Stimulated activated naive CD4-positive, alpha-beta T cell (primary cell): Measurements from ENCODE around the gene DNPH1.

Source experiments
- DNase-seq, 6 experiments: peaks; one replicate each; lab custom pipeline; 2025; lab: John Stamatoyannopoulos, UW

DNPH1 gene

DNA sequence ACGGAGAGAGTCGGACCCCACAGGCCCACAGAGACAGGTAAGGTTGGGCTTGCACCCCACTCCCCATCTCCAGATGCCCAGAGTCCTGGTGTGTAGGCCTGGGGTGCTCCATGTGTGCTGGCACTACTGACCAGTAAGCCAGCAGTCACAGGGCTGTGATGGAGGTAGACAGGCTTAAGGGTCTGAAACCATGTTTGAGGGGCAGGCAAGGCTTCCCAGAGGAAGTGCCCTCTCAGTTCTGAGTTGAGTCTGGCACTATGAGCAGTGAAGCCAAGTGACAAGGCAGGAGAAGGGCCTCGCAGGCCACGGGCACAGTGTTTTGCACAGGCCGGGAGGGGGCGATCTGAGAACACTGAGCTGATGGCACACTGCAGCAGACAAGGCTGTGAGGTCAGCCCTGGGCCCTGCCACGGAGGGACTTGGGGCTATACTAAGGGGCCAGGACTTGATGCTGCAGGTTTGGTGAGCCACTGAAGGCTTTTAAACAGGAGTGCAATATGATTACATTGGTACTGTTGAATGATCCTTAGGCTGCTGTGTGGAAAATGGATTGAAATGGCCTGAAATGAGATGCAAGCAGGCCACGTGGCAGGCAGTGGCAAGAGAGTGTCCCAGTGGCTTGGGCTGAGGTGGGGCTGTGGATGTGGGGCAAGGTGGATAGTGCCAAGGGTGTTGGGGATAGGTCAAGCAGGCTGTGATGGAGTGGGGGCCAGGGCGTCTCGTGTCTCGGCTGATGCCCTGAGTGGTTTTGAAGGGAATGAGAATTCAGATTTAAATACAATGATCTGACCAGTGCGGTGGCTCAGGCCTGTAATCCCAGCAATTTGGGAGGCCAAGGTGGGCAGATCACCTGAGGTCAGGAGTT lies 34.3 kb upstream of the DNPH1 start:
- peak; percentile 45 to 67 (median 58) for DNase-seq

DNA sequence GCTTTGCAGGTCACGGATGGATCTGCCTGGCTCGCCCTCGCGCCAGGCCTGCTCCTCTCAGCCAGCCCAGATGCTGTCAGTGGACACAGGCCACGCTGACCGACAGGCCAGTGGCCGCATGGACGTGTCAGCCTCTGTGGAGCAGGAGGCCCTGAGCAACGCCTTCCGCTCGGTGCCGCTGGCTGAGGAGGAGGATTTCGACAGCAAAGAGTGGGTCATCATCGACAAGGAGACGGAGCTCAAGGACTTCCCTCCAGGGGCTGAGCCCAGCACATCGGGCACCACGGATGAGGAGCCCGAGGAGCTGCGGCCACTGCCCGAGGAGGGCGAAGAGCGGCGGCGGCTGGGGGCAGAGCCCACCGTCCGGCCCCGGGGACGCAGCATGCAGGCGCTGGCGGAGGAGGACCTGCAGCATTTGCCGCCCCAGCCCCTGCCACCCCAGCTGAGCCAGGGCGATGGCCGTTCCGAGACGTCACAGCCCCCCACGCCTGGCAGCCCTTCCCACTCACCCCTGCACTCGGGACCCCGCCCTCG lies 33.6 kb upstream of the DNPH1 start:
- no peak for DNase-seq

DNA sequence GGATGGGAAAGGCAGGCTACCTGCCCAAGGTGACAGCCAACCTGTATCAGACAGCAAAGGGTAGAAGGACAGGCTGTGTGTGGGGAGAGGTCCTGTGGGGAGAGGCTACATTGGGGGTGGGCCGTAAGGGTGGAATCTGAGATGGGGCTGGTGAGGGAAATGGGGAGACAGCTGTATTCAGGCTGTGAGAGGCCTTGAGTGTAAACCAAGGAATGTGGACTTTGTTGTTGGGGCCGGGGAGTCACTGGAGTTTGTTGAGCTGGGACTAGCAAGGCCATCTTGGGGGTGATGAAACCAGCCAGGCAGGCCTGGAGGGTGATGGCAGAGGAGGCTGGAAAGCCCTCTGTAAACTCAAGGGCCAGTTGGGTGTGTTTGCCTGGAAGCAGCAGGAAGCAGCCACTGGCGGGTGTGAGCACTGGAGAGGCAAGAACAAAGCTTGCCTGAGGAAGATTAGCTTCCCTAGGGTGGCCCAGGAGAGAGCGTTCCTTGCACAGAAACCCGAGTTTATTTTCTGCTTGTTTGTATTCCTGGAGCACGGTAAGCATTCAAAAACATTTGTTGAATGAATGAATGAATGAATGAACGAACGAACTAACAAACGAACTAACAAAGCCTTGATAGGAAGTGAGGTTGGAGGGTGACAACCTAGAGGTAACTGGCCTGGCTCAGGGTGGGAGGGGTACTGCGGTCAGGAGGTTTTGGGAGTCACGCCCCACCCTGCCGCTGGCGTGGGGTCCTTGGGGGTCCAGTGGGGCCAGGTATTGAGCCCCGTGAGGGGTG lies 32.9 kb upstream of the DNPH1 start:
- DNase-seq = no peak

DNA sequence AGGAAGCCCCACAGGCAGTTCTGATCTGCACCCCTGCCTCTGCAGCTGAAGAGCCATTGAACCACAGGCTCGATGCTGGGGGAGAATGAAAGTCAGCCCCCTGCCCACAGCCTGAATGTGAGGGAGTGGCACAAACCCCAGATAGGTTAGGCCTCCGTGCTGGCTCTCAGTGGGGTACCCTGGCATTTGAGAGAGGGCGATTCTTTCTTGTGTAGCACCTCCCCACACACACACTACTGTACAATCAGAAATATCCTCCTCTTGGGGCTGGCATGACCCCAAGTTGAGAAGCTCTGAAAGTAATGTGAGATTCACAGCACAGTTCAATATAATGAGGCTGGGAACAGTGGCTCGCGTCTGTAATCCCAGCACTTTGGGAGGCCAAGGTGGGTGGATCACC lies 31.9 kb upstream of the DNPH1 start:
- no peak for DNase-seq

DNA sequence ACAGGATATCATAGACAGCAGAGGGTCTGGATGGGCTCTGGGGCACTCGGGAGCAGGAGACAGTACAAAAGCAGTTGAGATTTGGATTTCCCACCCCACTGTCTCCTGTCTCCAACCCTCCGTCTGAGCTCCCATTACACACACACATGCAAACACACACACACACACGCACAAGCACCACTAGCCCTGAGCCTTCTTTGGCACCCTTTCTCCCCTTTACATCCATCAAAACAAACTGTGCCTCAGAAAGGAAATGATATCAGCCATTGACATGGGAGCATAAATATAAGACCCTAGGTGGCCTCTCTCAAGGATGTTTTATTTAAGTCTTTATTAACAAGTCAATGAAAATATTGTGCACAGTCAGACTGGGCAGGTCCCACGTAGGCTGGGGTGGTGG lies 31.5 kb upstream of the DNPH1 start:
- no peak for DNase-seq

DNA sequence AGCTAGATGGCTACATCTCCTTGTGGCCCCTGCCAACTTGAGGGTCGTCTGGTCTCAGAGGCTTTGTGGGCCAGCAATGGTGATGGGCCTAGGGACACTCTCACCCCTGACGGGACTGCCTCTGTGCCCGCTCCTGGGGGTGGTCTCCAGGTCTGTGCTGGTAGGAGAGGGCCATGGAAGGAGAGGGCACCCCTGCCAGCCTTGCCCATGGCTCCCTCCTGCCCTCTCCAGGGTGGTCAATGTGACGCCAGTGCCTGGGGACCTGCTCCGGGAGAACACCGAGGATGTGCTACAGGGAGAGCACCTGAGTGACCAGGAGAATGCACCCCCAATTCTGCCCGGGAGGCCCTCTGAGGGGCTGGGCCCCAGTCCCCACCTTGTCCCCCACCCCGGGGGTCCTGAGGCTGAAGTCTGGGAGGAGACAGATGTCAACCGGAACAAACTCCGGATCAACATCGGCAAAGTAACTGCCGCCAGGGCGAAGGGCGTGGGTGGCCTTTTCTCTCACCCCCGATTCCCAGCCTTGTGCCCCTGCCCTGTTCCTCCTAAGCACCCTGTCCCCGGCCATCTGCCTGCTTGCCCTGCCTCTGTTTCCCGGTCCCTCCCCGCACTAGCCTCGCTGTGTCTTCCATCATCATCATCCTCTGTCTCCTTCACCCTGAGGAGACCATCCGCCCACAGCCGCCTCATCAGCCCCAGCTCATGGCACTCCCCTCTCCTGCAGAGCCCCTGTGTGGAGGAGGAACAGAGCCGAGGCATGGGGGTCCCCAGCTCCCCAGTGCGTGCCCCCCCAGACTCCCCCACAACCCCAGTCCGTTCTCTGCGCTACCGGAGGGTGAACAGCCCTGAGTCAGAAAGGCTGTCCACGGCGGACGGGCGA lies 29.8 kb upstream of the DNPH1 start:
- DNase-seq = no peak

DNA sequence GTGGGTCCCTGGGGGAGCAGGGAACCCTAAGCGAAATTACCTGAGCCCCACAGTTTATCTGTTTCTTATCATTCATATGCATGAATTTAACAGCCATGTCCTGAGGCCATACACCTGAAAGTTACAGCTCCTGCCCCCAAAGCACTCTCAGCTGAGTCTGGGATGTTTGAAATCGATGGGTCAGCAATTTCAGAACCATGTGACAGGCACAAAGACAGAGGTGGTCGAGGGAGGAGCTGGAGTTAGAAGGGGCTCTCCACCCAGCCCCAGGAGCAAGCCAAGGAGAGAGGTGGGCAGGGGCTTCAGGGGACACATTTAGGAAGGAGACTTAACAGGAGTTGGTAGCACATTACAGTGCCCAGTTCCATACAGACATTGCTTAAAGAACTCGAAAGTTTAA lies 28.9 kb upstream of the DNPH1 start:
- DNase-seq = no peak

DNA sequence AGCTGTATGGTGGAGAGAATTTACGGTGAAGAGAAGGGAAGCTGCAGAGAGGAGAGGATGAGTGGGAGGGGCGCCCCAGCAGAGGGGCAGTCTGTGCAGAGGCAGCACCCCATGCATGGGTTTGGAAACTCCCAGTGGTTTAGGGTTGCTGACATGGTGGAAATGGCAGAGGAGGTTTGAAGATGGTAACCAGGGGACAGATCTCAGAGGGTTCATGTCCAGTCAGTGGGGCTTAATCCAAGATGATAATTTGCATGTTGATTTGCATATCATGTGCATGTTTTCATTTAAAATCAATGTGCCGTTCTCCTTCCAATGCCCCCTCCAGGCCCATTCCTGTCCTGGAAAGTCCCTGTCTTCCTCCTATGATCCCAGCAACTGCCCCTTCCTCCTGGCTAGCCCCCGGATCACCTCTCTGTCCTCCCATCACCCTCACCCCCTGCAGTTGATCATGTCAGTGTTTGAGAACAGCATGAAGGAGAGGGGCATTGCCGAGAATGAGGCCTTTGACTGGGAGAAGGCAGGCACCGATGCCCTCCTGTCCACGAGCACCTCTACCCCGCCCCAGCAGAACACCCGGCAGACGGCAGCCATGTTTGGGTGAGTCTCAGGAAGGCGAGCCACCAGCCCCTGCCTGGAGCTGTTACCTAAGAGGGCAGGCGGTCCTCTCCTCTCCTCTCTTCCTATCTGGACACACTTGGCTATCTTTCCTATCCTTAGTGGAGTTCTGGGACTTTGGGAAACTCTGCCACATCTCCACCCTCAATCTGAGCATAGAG lies 28.3 kb upstream of the DNPH1 start:
- no peak for DNase-seq

DNA sequence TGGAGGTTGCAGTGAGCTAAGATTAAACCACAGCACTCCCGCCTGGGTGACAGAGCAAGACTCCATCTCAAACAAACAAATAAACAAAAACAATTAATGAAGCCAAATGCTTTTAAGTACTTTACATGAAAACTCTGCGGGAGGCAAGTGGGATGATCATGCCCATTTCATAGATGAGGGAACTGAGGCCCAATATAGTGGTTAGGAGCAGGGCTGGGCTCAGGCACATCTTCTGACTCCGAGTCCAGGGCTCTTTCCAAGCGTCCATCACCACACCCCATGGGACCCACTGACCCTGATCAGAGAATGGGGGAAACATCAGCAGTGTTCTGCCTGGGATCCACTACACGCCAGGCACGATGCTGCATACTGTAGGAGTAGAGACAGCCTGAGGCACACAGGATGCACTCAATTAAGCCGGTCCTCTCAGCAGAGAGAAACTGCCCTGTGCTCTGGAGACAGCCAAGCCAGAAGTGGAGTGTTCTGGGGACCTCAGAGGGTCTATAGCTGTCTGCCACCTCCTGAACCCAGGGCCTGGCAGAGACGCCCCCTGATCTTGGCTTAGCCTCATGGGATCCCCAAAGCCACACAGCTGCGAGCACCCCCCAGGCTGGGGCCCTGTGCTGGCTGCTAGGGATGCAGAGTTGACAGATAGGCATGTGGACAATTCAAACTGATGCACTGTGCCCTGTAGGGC lies 27.5 kb upstream of the DNPH1 start:
- no peak for DNase-seq

DNA sequence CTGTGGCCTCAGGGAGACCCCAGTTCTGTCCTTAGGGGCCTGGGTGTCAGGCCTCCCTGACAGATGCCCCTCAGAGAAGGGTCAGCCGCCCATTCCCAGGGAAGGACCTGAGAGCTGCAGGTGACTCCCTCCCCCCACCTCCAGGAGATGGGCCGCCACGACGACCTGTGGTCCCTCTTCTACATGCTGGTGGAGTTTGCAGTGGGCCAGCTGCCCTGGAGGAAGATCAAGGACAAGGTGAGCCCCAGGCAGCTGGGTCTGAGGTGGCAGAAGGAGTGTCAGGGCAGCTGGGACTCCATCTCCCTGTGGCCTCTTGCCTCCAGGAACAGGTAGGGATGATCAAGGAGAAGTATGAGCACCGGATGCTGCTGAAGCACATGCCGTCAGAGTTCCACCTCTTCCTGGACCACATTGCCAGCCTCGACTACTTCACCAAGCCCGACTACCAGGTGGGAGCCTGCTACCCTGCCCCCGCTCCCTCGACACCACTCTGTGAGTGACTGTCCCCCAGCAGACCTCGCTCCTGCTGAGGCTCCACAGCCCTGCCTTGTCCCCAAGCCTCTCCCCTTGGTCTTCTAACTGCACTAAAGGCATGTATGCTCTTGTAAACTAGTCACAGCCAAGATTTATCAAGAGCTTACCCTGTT lies 26.2 kb upstream of the DNPH1 start:
- DNase-seq = no peak

DNA sequence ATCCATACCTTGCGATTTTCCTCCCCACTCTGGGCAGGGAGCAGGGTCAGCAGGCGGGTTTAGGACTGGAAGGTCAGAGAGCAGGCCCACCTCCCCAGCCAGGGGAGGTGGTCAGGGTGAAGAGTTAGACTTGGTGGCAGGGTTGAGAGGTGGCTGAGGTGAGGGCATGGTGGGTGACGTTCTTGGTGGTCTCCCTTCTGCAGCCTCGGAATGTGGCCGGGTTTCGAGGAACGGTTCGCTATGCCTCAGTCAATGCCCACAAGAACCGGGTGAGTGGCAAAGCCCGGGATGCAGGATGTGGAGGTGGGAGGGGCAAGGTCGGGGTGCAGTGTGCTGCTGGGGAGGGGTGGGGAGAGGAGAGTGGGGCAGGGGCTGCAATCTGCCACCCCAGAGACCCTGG lies 25.6 kb upstream of the DNPH1 start:
- DNase-seq = no peak

DNA sequence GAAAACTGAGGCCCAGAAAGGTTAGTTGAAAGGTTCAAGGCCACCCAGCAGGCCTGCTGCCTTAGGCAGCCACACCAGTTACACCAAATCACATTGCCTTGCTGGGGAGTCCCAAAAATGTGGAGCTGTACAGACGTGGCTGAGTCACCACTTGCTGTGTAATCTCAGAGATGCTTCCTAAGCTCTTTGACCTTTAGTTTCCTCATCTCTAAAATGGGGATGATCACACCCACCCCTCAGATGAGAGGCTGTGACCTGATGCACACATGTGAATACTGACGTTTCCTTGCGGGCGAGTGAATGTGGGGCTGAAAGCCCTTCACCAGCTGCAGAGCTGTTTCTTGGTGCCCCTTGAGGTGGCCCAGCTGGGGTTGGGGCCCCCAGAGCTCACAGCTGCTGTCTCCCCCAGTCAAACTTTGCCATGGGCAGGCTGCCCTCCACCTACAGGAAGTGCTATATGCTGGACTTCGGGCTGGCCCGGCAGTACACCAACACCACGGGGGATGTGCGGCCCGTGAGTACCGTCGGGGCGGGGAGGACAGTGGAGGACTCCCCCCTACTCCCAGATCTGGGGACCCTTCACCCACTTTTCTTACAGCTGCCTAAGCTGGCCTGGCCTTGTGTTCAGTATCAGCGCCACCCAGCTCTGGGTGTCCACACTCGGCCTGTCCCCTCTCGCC lies 25.0 kb upstream of the DNPH1 start:
- DNase-seq = no peak

DNA sequence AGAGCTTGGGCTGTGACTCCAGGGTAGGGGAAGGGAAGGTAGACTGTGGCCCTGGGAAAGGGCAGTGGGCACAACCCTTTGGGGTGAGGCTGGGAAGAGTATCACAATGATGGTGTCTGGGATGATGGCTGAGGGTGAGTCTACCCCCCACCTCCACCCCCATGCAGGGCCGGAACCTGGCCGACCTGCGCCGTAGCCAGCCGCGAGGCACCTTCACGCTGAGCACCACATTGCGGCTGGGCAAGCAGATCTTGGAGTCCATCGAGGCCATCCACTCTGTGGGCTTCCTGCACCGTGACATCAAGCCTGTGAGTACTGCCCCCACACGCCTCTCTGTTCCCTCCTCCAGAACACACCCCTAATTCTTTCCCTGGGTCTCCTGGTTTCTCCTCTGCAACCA lies 24.1 kb upstream of the DNPH1 start:
- no peak for DNase-seq

DNA sequence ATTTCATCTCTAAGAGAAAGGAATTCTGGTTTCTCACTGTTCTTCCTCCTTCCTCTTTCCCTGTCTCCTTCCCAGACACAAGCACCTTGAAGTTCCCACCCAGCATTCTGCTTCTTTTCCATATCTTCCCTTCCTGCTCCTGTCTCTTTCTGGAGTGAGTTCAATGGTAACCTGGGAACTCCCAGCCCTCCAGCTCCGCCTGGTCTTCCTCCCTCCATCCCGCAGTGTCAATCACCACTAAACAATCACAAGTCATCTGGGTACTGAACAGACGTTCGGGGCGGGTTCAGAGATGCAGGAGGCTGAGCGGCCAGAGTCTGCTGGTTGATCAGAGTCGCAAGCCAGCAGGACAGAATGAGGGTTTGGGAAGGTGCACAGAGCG lies 21.7 kb upstream of the DNPH1 start:
- DNase-seq = no peak

DNA sequence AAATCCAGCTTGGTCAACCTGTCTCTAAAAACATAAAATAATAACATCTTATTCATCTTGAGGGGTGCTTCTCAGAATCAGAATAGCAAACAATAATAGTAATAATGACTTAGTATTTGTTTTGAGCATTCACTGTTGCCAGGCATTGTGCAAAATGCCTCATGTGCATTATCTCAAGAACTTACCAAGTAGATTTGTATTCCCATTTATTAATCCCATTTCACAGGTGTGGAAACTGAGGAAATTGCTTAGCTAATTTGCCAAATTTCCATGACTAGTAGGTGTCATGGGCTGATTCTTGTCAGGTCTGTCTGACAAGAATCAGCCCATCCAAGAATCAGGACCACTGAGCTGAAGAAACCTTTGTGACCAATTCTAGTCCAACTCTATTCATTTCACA lies 19.5 kb upstream of the DNPH1 start:
- DNase-seq = no peak

DNA sequence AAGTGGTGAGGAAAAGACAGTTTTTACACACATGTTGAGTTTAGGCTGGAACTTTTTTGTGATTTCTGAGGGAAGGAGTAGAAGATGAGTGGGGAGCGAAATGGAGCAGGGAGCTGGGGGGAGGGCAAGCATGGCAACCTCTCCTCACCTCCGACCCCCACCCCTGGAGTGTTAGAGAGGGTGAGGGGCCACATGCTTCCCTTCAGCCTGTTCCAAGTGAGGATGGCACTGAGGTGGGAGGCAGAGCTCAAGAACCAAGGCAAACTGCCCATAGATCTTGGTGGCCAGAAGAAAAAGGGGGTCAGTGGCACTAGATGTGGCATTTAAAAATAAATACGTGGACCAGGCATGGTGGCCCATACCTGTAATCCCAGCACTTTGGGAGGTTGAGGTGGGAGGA lies 18.8 kb upstream of the DNPH1 start:
- DNase-seq = no peak

DNA sequence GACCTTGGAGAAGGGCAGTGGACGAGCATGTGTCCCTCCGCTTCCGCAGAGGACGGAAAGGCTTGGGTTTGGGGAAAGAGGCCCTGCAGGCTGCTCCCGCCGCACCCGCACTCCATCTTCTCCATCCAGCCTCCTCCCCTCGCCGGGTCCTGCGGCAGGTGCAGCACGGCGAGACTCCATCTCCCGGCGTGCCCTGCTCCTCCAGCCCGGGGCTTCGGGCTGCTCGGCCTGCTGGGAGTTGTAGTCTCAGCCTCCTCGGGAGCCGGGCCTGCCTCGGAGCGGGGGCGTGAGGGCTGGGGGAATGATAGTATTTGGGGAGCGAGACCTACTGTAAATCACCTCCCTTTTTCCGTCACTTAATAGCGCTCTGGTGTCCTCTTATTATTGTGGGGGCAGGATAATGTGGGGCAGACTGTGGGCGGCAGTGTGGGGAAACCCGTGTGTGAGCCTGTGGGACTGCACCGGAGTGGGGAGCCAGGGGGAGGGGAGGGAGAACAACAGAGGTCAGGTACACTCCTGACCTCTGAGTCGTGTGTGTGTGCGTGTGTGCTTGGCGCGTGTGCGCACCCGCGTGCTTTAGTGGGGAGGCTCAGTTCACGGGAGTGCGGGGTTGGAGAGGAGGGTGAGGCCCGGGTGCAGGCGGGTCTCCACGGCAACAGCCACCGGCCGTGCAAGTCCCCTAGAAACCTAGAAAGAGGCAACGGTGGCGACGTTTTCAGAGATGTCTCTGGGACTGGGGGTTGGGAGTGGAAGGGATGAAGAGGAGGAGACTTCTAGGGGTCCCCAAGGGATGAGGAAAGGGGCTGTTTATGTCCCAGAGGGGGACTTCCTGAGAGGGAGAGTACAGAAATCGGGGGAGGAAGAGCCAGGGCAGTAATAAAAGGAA lies 18.1 kb upstream of the DNPH1 start:
- peak; percentile 60 to 79 (median 68) for DNase-seq

DNA sequence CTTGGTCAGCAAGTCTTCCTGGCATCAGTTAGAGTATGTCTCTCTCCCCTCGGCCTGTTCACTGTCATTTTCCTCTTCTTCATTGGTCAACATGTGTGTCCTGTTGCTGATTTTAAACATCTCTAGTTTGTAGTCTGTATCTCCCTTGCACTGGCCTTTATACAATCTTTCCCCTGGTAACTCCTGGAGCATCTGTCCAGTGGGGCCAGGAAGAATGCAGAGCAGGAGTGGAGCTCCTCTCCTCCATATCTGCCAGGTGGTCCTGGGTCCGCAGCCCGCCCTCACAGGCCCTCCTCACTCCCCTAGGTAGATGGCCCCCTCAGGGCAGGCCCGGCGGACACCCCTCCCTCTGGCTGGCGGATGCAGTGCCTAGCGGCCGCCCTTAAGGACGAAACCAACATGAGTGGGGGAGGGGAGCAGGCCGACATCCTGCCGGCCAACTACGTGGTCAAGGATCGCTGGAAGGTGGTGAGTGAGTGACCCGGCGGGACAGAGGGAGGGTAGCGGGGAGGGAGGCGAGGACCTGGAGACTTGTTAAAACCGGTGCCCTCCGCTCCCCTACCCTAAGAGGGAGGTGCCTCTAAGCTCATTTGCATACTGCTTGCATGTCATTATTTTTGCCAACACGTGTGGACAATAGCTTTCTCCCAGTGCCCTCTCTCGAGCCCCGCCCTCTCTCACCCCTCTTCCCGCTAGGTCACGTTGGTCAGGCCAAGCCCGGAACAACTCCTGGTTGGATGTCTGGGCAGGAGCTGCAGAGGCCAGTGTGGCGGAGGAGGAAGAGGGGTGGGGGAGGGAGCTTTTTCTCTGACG lies 17.2 kb upstream of the DNPH1 start:
- no peak for DNase-seq
